ENCODE results near the gene OBSCN. TPM values are rescaled to one million over a fixed set of nuclear protein-coding genes. Genes with fewer than 3 reads are reported as not detected.
A peak's percentile ranks its signal among the peaks of the same experiment; 100 is the strongest.

Gene OBSCN
- total RNA-seq, 2 experiments from 2014 or later: 29.5 to 45.2 TPM

- Histone ChIP-seq H3K36me3 (ENCODE audit: insufficient read depth, low read length) (no peaks in the 10 kb centered on the region), H3K27ac (ENCODE audit: low read depth, low read length, poor library complexity, severe bottlenecking) (no peak overlapping the region), H3K4me1 (ENCODE audit: insufficient read depth, low read length, poor library complexity, severe bottlenecking) (peaks cover 15% of the 10 kb centered on the region), H3K4me3 (ENCODE audit: low read depth, low read length, poor library complexity, severe bottlenecking) (no peak overlapping the region), H3K79me2 (ENCODE audit: insufficient read depth, low read depth, low read length) (peaks cover 11% of the 10 kb centered on the region; the same call in 1 of the 2 replicates), H3K9me3 (ENCODE audit: low read length) (no peaks in the 10 kb centered on the region), H3K9me2 (ENCODE audit: insufficient read depth, low read length) (no peaks in the 10 kb centered on the region), H4K20me1 (ENCODE audit: insufficient read depth, low read length) (peaks cover 5% of the 10 kb centered on the region; the same call in 1 of the 2 replicates), H3K4me2 (ENCODE audit: low read length) (no peak overlapping the region), H2AFZ (ENCODE audit: low read length) (no peak overlapping the region)
- TF ChIP-seq CTCF (conservative IDR thresholded peaks at IDR 0.05; ENCODE audit: low read length): no peak
- TF ChIP-seq EZH2phosphoT487 (IDR thresholded peaks at IDR 0.05; ENCODE audit: borderline replicate concordance, low read depth, low read length): no peak
- intact Hi-C loops (cut with micrococcal nuclease; ENCODE audit: unreplicated experiment): loop anchor here (5.0 kb wide), 2 partner anchors 87 to 382 kb away; partner anchors contain the start of gene ARF1
- BruUV-seq (replicated peaks): TSS peak; percentile 13
- ChIA-PET POLR2A (interaction anchor here (0.6 kb wide), 1 partner anchor 1283 kb away, joined by 3 read pairs; no protein-coding TSS in a partner anchor), CTCF (ENCODE audit: unreplicated experiment) (no interaction called here)
- DNase-seq (ENCODE audit: low spot score): no peak
These were observed 38.5 kb upstream of the OBSCN start for GRCh38 chr1:228169345-228169744.

- ChIA-PET CTCF (ENCODE audit: unreplicated experiment) (no interaction called here), POLR2A (no interaction called here)
- H4K20me1 ChIP-seq (ENCODE audit: insufficient read depth, low read length): peaks cover 5% of the 10 kb centered on the region; the same call in 1 of the 2 replicates
- H3K9me3 ChIP-seq (ENCODE audit: low read length): no peaks in the 10 kb centered on the region
- H3K79me2 ChIP-seq (ENCODE audit: insufficient read depth, low read depth, low read length): peaks cover 11% of the 10 kb centered on the region; the same call in 1 of the 2 replicates
- intact Hi-C loops (cut with micrococcal nuclease; ENCODE audit: unreplicated experiment): no loop called here
- H3K9me2 ChIP-seq (ENCODE audit: insufficient read depth, low read length): no peaks in the 10 kb centered on the region
- no peak overlapping the region for H3K4me2 ChIP-seq (ENCODE audit: low read length)
- no peak overlapping the region for H3K4me3 ChIP-seq (ENCODE audit: low read depth, low read length, poor library complexity, severe bottlenecking)
- peaks cover 9% of the 10 kb centered on the region; the same call in 1 of the 2 replicates for H3K36me3 ChIP-seq (ENCODE audit: insufficient read depth, low read length)
- peaks cover 8% of the 10 kb centered on the region for H3K4me1 ChIP-seq (ENCODE audit: insufficient read depth, low read length, poor library complexity, severe bottlenecking)
- H2AFZ ChIP-seq (ENCODE audit: low read length): no peak overlapping the region
- H3K27ac ChIP-seq (ENCODE audit: low read depth, low read length, poor library complexity, severe bottlenecking): no peak overlapping the region
- TF ChIP-seq EZH2phosphoT487 (IDR thresholded peaks at IDR 0.05; ENCODE audit: borderline replicate concordance, low read depth, low read length) (no peak), CTCF (conservative IDR thresholded peaks at IDR 0.05; ENCODE audit: low read length) (no peak)
- BruUV-seq (replicated peaks): no TSS peak
- no peak for DNase-seq (ENCODE audit: low spot score)
These were observed 37.2 kb upstream of the OBSCN start for GRCh38 chr1:228170666-228171065.

GRCh38 chr1:228171221-228171891 lies 36.5 kb upstream of the OBSCN start:
- Histone ChIP-seq H3K9me3 (ENCODE audit: low read length) (no peaks in the 10 kb centered on the region), H3K4me1 (ENCODE audit: insufficient read depth, low read length, poor library complexity, severe bottlenecking) (peaks cover 8% of the 10 kb centered on the region), H3K4me2 (ENCODE audit: low read length) (no peak overlapping the region), H3K36me3 (ENCODE audit: insufficient read depth, low read length) (peaks cover 9% of the 10 kb centered on the region; the same call in 1 of the 2 replicates), H2AFZ (ENCODE audit: low read length) (no peak overlapping the region), H3K9me2 (ENCODE audit: insufficient read depth, low read length) (no peaks in the 10 kb centered on the region), H3K27ac (ENCODE audit: low read depth, low read length, poor library complexity, severe bottlenecking) (no peak overlapping the region), H3K4me3 (ENCODE audit: low read depth, low read length, poor library complexity, severe bottlenecking) (no peak overlapping the region), H3K79me2 (ENCODE audit: insufficient read depth, low read depth, low read length) (peaks cover 9% of the 10 kb centered on the region; the same call in 1 of the 2 replicates), H4K20me1 (ENCODE audit: insufficient read depth, low read length) (peaks cover 5% of the 10 kb centered on the region; the same call in 1 of the 2 replicates)
- TF ChIP-seq CTCF (conservative IDR thresholded peaks at IDR 0.05; ENCODE audit: low read length): no peak
- TF ChIP-seq EZH2phosphoT487 (IDR thresholded peaks at IDR 0.05; ENCODE audit: borderline replicate concordance, low read depth, low read length): no peak
- ChIA-PET POLR2A (no interaction called here), CTCF (ENCODE audit: unreplicated experiment) (no interaction called here)
- no peak for DNase-seq (ENCODE audit: low spot score)
- no TSS peak for BruUV-seq (replicated peaks)
- intact Hi-C loops (cut with micrococcal nuclease; ENCODE audit: unreplicated experiment): no loop called here

All from OCI-LY7 (cell line).